ENCODE data around the gene OPTC.
A peak's percentile ranks its signal among the peaks of the same experiment; 100 is the strongest.

Gene OPTC

DNA sequence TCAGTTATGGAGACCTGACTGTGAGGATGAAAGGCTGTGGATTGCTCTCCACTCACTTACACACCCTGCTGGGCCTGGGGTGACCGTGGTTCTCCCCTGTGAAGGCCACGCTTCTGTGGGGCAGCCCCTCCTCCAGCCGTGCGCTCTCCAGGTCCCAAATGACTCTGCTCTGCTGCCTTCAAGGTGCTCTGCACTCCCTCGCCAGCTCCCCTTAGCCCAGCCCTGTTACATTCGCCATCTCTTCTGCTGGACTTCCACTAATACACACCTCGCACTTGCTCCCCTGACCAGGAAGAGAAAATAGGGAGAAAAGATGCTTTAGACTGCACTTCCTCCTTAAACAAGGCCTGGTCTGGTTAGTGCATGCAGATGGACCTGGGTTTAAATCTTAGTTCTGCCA is 24.6 kb downstream of the OPTC start:
- no peak for DNase-seq

DNA sequence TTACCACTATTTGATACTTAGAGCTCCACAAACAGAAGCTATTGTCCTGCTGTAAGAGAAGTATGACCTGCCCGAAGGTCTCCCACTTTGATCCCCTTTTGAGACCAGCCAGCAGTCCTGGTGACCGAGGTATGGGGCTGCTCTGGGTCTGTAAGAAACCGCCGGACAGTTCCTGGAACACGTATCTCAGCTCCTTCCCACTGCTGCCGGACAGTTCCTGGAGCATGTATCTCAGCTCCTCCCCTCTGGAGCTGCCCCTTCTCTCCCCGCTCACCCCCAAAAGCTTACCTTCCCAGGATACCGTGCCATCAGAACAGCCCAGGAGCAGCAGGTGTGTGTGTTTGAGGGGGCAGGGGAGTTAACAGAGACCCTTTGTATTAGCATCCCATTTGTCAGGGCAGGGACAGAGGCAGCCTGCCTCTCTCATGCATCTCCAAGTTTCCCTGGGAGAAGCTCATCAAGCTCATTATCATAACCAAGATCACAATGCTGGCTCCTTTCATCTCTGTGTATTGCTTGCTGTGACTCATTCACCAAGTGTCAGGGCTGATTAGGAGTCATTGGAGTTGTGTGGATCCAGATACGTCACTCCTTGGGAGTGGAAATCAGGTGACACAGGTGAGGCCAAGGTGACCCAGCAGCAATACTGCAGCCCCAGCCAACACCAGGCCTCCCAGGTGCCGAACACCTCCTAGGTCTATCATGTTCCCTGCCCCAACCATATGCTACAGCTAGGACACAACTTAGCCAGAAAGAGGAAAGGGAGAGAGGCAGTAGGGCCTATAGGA is 25.3 kb downstream of the OPTC start:
- DNase-seq, result no peak

DNA sequence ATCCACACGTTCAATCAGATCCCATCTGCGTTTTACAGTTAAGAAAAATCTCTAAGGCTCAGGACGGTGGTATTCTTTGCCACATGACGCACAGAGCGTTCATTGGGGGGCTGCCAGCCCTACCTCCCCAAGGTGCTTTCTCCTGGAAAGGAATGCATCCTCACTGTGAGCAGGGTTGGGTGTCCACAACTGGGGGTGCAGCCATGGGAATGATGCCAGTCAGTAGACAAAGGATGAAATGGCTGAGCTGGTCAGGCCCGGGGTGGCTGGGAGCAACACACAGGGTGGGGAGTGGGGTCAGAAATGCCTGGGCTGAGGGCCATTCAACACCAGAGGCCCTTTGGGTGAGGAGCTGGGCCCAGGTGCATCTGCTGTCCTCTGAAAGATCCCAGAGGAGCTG is 25.9 kb downstream of the OPTC start:
- no peak for DNase-seq

DNA sequence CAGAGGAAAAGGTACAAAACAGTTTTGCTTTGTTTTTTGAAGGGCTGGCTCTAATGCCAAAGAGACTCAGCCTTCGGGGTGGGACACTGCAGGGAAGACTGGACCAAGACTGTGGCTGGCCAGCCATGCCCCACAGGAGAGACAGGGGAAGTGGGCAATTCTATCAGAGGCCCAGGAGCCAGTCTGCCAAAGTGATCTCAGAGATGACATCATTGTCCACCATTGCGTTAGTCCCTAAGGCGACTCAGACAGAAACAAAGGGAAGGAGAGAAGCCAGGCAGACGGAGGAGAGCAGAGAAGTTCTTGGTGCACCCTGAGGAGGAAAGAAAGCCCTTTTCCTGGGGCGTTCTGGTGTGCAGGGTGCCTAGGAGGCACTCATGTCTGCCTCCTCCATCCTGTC is 26.4 kb downstream of the OPTC start:
- DNase-seq, result no peak

DNA sequence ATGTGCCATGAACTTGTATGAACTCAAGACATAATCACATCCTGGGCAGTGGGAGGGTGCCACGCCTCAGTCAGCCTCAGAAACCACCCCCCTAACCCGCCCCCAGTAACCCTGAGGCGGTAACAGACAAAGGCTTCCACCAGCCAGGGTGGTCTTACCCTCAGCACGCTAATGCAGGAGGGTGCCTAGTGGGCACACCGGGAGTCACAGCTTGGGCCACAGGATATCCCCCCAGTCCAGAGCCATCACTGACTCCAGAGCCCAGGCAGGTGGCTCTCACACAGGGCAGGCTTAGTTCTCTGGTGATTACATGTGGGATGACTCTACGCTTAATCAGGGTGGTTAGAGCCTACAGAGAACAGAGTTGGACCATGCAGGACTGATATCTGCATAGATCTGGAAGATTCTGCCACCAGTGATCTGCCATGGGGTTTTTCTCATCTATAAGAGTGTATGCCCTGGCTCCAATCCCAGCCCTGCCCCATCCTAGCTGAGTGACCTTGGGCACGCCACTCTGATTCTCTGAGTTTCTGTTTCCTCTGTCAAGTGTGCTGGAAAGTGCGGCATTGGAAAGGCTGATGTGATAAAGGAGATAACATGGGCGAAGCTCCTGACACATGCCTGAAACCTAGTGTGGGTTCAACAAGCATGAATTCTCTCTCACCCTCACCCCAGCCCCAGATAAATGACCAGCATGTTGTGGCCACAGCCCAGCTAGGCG is 27.3 kb downstream of the OPTC start:
- DNase-seq, result no peak

DNA sequence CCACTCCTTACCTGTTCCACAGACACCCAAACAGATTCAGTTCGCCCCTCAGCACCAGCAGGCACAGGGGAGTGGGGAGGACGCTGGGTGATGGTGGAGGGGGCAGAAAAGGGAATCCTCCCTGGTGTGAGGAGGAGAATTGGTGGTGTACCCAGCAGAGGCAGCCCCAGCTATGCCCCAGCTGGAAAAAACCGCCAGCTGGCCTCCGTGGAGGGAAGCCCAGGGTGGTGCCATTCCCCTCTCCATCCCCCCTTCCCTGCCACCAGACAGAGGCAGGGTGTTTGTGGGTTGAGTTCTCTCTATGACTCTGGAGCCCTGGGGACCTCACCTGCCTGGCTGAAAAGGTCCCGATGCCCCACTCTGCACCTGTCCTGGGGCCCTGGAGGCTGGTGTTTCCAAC is 27.9 kb downstream of the OPTC start:
- DNase-seq, result no peak

DNA sequence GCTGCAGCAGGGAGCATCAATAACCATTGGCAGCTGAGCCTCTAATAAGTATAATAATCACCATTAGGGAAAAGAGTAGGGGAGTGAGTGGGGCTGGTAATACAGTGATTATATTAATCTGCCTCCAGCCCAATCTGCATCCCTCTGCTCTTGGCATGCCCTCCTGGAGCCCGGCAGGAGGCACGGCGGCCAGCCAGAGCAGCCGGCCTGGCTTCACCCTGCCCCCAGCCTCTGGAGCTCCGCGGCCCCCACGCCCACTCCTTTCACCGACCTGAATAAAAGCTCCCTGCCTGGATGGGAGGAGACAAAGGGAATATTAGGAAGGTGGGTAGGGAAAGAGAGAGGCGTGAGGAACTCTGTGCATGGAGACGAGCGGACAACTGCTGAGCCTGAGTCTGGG is 28.3 kb downstream of the OPTC start:
- peak; percentile 97 for DNase-seq

DNA sequence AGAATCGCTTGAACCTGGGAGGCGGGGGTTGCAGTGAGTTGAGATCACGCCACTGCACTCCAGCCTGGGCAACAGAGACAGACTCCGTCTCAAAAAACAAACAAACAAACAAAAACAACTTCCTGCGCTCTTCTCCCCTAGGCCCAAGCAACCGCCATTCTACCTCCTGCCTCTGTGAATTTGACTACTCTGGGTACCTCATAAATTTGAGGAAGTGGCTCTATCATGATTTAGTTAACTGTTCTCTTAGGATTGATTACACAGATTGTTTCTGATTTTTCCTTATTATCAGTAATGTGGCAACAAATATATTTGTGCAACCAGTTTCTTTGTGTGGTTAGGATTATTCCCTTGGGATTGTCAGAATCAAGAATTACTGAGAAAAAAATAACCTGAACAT is 29.7 kb downstream of the OPTC start:
- DNase-seq, result no peak

DNA sequence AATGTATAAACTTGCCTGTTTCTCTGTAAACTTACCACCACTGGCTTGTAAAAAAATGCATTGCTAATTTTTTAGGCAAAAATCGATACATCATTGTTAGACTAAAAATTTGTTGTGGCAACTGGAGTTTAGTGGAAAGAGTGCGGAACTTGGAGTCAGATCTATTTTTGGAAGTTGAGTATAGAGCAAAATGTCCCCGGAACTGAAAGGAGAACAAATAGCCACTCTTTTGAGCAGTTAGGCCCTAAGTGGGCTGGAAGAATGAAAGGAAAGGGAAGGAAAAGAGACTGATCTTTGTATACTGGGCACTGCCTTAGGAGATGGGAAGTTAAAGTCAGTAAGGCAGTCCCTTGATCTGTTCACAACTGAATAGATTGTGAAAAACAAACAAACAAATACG is 30.2 kb downstream of the OPTC start:
- no peak for DNase-seq

DNA sequence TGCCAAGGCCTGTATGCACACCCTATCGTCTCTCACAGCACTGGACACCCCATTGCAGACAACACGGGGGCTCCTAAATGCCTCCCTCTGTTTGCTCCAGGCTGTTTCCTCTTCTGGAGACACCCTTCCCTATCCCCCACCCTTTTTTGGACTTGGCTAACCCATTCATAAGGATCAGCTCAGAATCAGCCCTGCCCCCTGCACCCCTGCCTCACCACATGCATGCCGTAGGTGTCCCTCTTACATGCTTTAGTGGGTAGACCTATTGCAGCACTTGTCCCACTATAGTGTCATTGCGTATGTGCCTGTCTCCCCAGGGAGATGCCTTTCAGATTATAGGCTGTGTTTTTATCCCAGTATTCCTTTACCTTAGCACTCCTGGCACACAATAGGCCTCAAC is 30.9 kb downstream of the OPTC start:
- DNase-seq, result no peak

DNA sequence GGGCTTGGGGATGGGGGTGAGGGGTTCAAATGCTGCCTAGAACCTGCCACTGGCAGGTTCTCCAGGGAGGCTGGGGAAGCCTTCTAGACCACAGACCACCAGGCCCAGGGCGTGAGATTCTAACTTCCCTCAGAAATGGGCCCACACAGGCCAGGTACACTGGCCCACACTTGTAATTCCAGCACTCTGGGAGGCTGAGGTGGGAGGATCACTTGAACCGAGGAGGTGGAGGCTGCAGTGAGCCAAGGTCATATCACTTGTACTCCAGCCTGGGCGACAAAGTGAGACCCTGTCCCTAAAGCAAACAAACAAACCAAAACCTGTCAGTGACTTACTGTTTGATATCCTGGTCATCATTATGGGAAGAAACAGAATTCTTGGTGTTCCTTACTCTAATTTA is 31.7 kb downstream of the OPTC start:
- DNase-seq, result no peak

DNA sequence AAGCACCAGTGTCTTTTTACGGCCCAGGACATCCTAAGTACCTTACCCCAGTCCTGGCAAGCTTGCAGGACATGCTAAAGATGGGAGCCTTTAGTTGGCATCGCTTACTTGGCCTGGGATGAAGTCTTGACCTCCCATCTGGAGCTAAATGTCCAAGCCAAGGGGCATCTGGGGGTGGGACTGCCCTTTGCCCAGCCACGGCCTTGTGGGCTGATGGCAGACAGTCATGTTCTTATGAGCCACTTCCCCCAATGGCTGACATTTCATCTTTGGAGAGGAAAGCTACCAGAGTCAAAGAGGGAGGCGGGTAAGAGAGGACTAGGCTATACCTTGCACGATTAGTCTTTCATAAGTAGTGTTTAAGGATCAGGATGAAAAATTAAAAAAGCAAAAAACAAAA is 32.2 kb downstream of the OPTC start:
- DNase-seq, result no peak

DNA sequence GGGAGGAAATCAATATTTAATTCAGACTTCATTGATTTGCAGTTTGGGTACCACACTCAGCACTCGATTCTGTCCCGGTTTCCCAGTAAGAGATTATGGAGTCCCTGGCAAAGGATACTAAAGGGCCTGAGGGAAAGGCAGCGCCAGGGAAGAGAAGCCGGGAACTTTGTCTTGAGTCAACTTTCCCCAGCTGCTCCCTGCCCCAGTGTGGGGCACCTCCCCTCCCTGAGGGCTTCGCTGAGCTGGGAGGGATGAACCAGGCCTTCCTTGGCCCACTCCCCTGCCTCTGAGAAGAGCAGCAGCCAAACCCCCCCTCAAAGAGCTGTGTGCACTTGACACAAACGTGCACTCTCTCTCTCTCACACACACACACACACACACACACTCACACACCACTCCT is 32.6 kb downstream of the OPTC start:
- DNase-seq, result no peak

DNA sequence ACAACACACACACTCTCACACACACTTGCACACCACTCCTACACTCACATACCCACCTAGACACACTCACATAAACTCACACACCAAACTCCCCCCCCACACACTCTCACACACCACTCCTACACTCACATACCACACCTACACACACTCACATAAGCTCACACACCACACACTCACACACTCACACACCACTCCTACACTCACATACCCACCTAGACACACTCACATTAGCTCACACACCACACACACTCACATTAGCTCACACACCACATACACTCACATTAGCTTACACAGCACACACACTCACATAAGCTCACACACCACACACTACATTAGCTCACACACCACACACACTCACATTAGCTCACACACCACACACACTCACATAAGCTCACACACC is 33.1 kb downstream of the OPTC start:
- no peak for DNase-seq

DNA sequence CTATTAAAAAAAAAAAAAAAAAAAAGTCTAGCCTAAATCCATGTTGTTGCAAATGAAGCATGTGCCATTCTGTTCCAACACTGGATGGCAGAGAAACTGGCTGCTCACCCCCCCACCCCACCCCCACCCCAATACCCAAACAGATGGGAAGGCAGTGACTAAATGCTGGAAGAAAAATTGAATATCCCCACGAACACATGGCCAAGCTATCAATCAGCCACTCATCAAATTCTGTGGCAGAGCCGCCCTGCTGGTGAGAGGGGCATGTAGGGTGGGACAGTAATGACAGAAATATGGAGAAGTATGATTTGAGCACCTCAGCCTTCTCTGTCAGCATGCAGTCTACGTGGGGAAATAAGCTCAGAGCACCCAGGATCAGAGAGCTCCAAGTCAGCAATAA is 34.1 kb downstream of the OPTC start:
- DNase-seq, result no peak

DNA sequence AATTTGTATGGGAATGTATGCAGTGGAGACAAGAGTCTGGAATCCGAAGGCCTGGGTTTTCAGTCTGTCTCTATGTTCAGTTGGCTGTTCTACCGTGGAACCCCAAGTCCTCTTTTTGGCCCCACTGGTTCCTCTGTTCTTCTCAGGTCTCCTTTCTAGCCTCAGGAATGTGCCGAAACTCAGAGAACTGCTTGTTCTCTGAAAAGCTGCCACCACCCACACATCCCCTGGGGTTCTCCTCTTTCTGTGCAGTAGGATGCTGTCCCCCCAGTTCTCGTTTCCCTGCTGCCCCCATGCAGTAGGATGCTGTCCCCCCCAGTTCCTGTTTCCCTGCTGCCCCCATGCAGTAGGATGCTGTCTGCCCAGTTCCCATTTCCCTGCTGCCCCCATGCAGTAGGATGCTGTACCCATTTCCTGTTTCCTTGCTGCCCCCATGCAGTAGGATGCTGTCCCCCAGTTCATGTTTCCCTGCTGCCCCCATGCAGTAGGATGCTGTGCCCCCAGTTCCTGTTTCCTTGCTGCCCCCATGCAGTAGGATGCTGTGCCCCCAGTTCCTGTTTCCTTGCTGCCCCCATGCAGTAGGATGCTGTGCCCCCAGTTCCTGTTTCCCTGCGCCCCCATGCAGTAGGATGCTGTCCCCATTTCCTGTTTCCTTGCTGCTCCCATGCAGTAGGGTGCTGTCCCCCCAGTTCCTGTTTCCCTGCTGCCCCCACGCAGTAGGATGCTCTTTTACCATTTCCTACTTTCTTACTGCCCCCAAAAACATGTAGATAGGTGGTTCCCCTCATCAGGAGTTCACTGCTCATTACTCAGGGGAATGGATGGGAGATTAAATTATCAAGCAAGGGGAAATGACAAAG is 35.3 kb downstream of the OPTC start:
- no peak for DNase-seq

DNA sequence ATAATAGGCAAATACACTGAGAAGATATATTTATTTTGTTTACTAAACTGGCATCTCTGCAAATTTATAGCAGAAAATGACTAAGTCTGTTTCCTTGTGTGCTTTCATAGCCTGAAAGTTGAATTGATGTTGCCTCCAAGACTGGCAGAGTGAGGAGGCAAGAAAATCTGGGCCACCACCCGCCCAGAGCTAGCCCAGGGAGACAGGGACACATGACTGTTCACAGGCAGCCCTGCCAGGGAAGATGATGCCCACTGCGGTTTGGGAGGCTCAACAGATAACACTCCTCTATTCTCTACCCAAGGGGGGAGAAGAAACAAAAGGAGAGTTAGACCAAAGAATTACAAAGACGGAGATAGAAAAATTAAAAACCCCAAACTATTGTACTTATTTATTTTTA is 37.1 kb downstream of the OPTC start:
- DNase-seq, result no peak

DNA sequence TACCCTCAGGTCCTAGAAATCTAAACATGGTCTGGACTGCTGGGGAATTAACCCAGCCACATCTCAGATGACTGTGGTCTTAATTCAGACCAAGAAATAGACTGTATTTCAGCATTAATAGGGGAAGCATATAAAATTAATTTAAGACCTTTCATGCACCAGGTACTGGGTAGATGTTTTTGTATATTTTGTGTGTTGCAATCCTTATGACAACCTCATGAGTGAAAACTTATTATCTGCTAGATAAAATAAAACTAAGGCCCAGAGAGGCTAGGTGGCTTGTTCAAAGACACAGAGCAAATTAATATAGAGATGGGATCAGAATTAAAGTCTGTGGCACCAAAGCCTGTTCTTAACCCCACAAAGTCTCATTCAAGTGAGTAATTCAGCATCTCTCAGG is 40.1 kb downstream of the OPTC start:
- no peak for DNase-seq

DNA sequence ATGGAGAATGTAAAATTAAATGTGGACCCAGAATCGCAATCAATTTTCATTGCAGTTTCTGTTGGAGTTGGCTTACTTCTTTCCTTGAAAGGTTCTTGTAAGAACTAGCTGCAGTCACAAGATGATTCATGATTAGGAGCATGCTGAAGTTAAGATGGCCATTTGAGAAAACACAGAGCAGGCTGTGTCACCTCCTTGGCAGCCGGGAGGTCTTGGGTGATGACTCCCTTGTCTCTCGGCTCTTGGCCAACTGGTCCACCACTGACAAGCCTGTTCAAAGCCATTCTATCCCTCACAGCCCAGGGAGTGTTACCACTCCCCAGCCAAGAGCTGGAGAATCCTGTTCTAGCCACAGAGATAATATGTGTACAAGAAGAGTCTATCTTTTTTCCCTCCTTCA is 40.6 kb downstream of the OPTC start:
- DNase-seq, result no peak

DNA sequence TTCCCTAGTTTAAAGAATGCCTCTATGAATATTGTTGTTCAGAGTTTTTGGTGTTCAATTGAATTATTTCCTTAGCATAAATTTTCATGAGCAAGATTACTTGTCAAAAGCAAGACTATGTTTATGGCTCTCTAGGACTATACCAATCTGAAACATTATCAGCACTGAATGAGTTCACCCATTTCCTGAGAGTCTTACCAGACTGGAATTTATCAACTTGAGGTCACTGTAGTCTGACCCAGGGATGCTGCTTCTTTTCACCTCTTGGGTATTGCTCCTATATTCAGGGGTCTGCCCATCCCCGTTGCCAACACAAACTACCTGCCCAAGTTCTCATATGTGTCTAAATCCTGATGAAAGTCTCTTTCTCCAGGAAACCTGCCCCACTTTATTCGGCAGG is 42.6 kb downstream of the OPTC start:
- no peak for DNase-seq

DNA sequence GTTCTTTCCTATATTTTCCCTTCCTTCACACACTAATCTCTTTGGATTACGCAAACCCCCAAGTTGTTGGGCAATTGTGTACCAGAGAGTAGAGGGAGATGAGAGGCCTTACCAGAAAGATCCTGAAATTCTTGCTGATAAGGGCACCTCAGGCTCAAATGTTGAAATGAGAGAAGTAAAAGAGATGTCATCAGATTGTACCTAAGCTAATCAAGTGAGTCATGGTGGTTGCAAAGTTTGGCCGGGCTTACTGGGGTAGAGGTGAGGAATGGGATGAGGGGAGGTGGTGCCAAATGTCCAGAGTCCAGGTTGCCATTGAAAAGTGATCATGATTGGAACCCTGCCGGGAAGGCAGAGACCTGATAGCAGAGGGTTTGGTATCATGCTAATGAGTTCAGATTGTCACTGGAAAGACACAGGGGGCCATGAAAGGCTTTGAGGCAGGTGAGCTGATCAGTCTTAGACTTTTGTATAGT is 43.1 kb downstream of the OPTC start:
- DNase-seq, result no peak

DNA sequence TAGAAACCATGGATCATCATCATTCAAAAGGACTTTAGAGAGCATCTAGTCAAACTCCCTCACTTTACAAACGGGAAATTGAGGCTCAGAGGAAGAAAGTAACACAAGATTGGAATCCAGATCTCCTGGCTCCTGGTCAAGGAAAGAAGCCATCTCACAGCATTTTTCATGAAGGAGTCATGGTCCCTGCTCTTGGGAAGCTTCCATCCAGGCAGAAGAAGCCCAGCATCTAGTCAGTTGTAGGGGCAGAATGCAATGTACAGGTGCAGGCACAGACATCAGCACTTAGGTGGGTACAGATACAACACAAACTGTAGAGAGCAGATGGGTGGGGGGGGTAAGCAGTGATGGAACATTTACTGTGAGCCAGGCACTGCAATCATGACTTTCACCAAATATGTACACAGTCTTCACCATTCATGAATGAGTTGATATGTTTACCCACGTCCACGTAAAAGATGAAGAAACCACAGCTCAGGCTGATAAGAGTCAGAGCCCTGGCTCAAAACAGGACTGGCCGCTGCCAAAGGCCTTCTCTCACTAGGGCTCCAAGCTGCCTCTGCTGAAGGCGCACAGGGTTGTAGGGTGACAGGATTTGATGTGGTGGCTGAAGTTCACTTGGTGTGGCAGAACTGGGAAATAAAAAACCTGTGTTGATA is 44.0 kb downstream of the OPTC start:
- no peak for DNase-seq

DNA sequence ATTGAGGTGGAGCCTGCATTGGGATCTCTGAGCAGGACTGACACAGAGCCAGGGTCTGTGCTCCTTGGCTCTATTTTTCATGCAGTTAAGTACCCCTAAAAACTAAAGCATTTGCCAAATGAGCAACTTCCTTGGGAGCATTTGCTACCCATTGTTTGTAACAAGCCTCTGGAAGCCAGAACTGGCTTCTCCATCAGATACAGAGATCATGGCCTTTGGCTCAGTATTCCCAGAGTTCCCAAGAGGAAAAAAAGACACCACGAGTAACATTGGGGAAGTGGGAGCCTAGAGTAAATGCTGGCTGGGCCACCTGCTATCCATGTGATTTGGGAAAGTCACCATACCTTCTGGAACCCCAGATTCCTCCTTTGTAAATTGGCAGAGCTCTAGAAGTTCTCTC is 44.8 kb downstream of the OPTC start:
- no peak for DNase-seq

Data from NCI-H2081 treated with DMSO at 0.1 percent for 48 hours (cell line).